Sigmoid colon (tissue), 7 donors: ENCODE measurements around the gene CD276. TPM values are rescaled to one million over a fixed set of nuclear protein-coding genes. Genes with fewer than 3 reads are reported as not detected.

Source experiments
- DNase-seq: peaks from one replicate; pipeline ENCODE4 v3.0.0-alpha.2; 2019
- H3K27ac ChIP-seq, 4 donors: fragments of 200-600 bp; sonication (generic); one replicate each; pipeline ENCODE4 v1.5.1; 2016 to 2019; ENCODE audit warnings: mild to moderate bottlenecking in 1 of 4
- H3K27me3 ChIP-seq, 3 donors: fragments of 200-600 bp; sonication (generic); one replicate each; pipeline ENCODE4 v1.5.1; 2019; ENCODE audit warnings: mild to moderate bottlenecking in 1 of 3
- H3K36me3 ChIP-seq, 4 donors: fragments of 200-600 bp; sonication (generic); one replicate each; pipeline ENCODE4 v1.5.1; 2016 to 2019
- H3K4me1 ChIP-seq, 4 donors: fragments of 200-600 bp; sonication (generic); one replicate each; pipeline ENCODE4 v1.5.1; 2017 to 2019
- H3K4me3 ChIP-seq, 4 donors: fragments of 200-600 bp; sonication (generic); one replicate each; pipeline ENCODE4 v1.5.1; 2017 to 2019; ENCODE audit warnings: mild to moderate bottlenecking in 2 of 4, moderate library complexity in 1 of 4
- H3K9me3 ChIP-seq, 4 donors: fragments of 200-600 bp in 3 of 4; sonication (generic) in 3 of 4; one replicate each; pipeline versions ENCODE4 v1.5.1 to v1.6.1; 2013 to 2019
- CTCF ChIP-seq, 4 experiments: fragments of 450-650 bp in 3 of 4; fragments of 200-600 bp in 1 of 4; IDR thresholded peaks; one replicate each; pipeline ENCODE4 v1.5.1; 2016 to 2019; ENCODE audit warnings: antibody characterized with exemption in 4 of 4, mild to moderate bottlenecking in 3 of 4, moderate library complexity in 2 of 4
- EP300 ChIP-seq, 4 donors: sonication (generic); formaldehyde crosslinking; IDR thresholded peaks; one replicate each; pipeline ENCODE4 v1.6.1; 2017; ENCODE audit warnings: antibody characterized with exemption in 4 of 4
- POLR2A ChIP-seq, 2 donors: fragments of 450-650 bp; IDR thresholded peaks; one replicate each; pipeline ENCODE4 v1.6.1; 2016; ENCODE audit warnings: antibody characterized with exemption in 2 of 2, mild to moderate bottlenecking in 2 of 2, moderate library complexity in 2 of 2
- POLR2AphosphoS5 ChIP-seq, 4 donors: sonication (generic); formaldehyde crosslinking; IDR thresholded peaks; one replicate each; pipeline ENCODE4 v1.6.1; 2017; ENCODE audit warnings: antibody characterized with exemption in 4 of 4
- WGBS, 2 donors: extraction: QIAGEN DNeasy Blood & Tissue Kit; methylation state at CpG; one replicate each; pipeline ENCODE4 v1.1.7; 2013; 5-methylcytosine and 5-hydroxymethylcytosine counted together
- intact Hi-C: fragments of 100-400 bp; cut with DNase I; formaldehyde crosslinking; loops from one replicate; pipeline ENCODE4 v1.15.1; 2023
- polyA plus RNA-seq, 3 donors: library from polyadenylated mRNA; stranded (reverse); fragments of 200-250 nt; gene quantifications; one replicate each; pipeline ENCODE4 v1.2.3, GENCODE V29; 2013
- total RNA-seq, 4 donors: library from RNA; depleted of rRNA; stranded (reverse); fragments of >200 nt; gene quantifications; one replicate each; pipeline ENCODE4 v1.1.0, GENCODE V29; 2016
- donor health status: healthy with polysubstance abuse.
- donor health status: Bipolar disorder and iron deficiency.
- donor health status: healthy.

The CD276 gene
- total and polyA plus RNA-seq, 7 donors = 15.7 to 59.8 (median 29.8) TPM

GRCh38 chr15:73674587-73674986 lies 9.6 kb upstream of the CD276 start:
- Histone ChIP-seq H3K27ac (no peak overlapping the region), H3K4me3 (no peak overlapping the region), H3K4me1 (peaks cover 0 to 6% (median 4%) of the 10 kb centered on the region in 4 donors), H3K36me3 (no peaks in the 10 kb centered on the region), H3K27me3 (peaks cover 0 to 14% (median 0%) of the 10 kb centered on the region in 3 donors), H3K9me3 (no peaks in the 10 kb centered on the region)
- TF ChIP-seq EP300 (IDR thresholded peaks at IDR 0.05) (no peak), POLR2AphosphoS5 (IDR thresholded peaks at IDR 0.05) (no peak), CTCF (IDR thresholded peaks at IDR 0.05) (no peak), POLR2A (IDR thresholded peaks at IDR 0.05) (no peak)
- DNase-seq = no peak
- intact Hi-C loops = no loop called here
- WGBS, 2 donors = 96% methylated on average over 1 of the region's 1 CpG

GRCh38 chr15:73677146-73677607 lies 7.0 kb upstream of the CD276 start:
- no peak overlapping the region for H3K4me3 ChIP-seq
- TF ChIP-seq POLR2AphosphoS5 (IDR thresholded peaks at IDR 0.05) (no peak), EP300 (IDR thresholded peaks at IDR 0.05) (no peak), CTCF (IDR thresholded peaks at IDR 0.05) (peak; percentile 86 to 97 (median 95))
- H3K4me1 ChIP-seq = peaks cover 0 to 6% (median 4%) of the 10 kb centered on the region in 4 donors
- no peaks in the 10 kb centered on the region for H3K36me3 ChIP-seq
- intact Hi-C loops = loop anchor here (1.0 kb wide), 1 partner anchor 23 kb away; no protein-coding TSS in a partner anchor
- no peaks in the 10 kb centered on the region for H3K9me3 ChIP-seq
- DNase-seq = peak; percentile 85
- 39 to 61% methylated on average over 5 of the region's 5 CpGs for WGBS, 2 donors
- peaks cover 0 to 12% (median 0%) of the 10 kb centered on the region in 3 donors for H3K27me3 ChIP-seq
- H3K27ac ChIP-seq = peak overlapping the region in 1 of 4 donors; percentile 40

GRCh38 chr15:73677733-73678132 lies 6.5 kb upstream of the CD276 start:
- WGBS, 2 donors = 80 to 81% methylated on average over 2 of the region's 2 CpGs
- Histone ChIP-seq H3K36me3 (no peaks in the 10 kb centered on the region), H3K9me3 (no peaks in the 10 kb centered on the region), H3K27me3 (peaks cover 0 to 6% (median 0%) of the 10 kb centered on the region in 3 donors), H3K27ac (no peak overlapping the region), H3K4me3 (no peak overlapping the region), H3K4me1 (peaks cover 0 to 6% (median 4%) of the 10 kb centered on the region in 4 donors)
- DNase-seq = no peak
- no peak for TF ChIP-seq EP300 (IDR thresholded peaks at IDR 0.05)
- TF ChIP-seq POLR2A (IDR thresholded peaks at IDR 0.05) = no peak
- no peak for TF ChIP-seq POLR2AphosphoS5 (IDR thresholded peaks at IDR 0.05)
- TF ChIP-seq CTCF (IDR thresholded peaks at IDR 0.05) = no peak
- intact Hi-C loops = loop anchor here (1.0 kb wide), 1 partner anchor 23 kb away; no protein-coding TSS in a partner anchor

- Histone ChIP-seq H3K9me3 (no peaks in the 10 kb centered on the region), H3K27me3 (no peaks in the 10 kb centered on the region), H3K4me1 (peaks cover 0 to 9% (median 9%) of the 10 kb centered on the region in 4 donors), H3K27ac (no peak overlapping the region), H3K36me3 (no peaks in the 10 kb centered on the region), H3K4me3 (no peak overlapping the region)
- no peak for TF ChIP-seq CTCF (IDR thresholded peaks at IDR 0.05)
- TF ChIP-seq POLR2AphosphoS5 (IDR thresholded peaks at IDR 0.05) = no peak
- no peak for TF ChIP-seq POLR2A (IDR thresholded peaks at IDR 0.05)
- no peak for TF ChIP-seq EP300 (IDR thresholded peaks at IDR 0.05)
- no peak for DNase-seq
- intact Hi-C loops = no loop called here
- 67 to 75% methylated on average over 3 of the region's 3 CpGs for WGBS, 2 donors
These were observed 5.7 kb upstream of the CD276 start for GRCh38 chr15:73678498-73678897.

- Histone ChIP-seq H3K27ac (no peak overlapping the region), H3K9me3 (no peaks in the 10 kb centered on the region), H3K4me3 (no peak overlapping the region), H3K4me1 (peaks cover 0 to 15% (median 13%) of the 10 kb centered on the region in 4 donors), H3K36me3 (no peaks in the 10 kb centered on the region), H3K27me3 (no peaks in the 10 kb centered on the region)
- intact Hi-C loops = no loop called here
- TF ChIP-seq POLR2A (IDR thresholded peaks at IDR 0.05) = no peak
- TF ChIP-seq POLR2AphosphoS5 (IDR thresholded peaks at IDR 0.05) = no peak
- no peak for TF ChIP-seq EP300 (IDR thresholded peaks at IDR 0.05)
- TF ChIP-seq CTCF (IDR thresholded peaks at IDR 0.05) = no peak
- WGBS, 2 donors = 81 to 86% methylated on average over 3 of the region's 3 CpGs
- DNase-seq = no peak
These were observed 5.0 kb upstream of the CD276 start for GRCh38 chr15:73679180-73679579.
